ENCODE measurements around the gene COL6A2.

- TF ChIP-seq CTCF (IDR thresholded peaks at IDR 0.05 in 2 of 3, conservative IDR thresholded peaks at IDR 0.05 in 1 of 3; ENCODE audit: borderline replicate concordance in 1 of 3, insufficient read depth in 1 of 3, low read depth in 2 of 3, low read length in 2 of 3), result no peak
- TF ChIP-seq ATF3 (IDR thresholded peaks at IDR 0.05), result no peak
- TF ChIP-seq MAX (IDR thresholded peaks at IDR 0.05), result no peak
- no peak for TF ChIP-seq POLR2AphosphoS5 (IDR thresholded peaks at IDR 0.05; ENCODE audit: low read depth, low read length)
- TF ChIP-seq CEBPB (IDR thresholded peaks at IDR 0.05; ENCODE audit: low read depth), result no peak
These were observed 26.8 kb upstream of the COL6A2 start for GRCh38 chr21:46071082-46071481.

Measured in HCT116 (cell line).